ENCODE results near the gene ERN1. TPM values are rescaled to one million over a fixed set of nuclear protein-coding genes. Genes with fewer than 3 reads are reported as not detected.
"Not testable (repeated sequence)": the region's sequence is repeated elsewhere in the genome, so short reads cannot be mapped to it uniquely, and the experiment has no call there.

ERN1 gene
- total RNA-seq (10 to 100 TPM; 23.9 to 34.2 TPM), polyA plus RNA-seq (10 to 100 TPM in 1 of 2 donors, 1 to 10 TPM in 1; 8.3 to 14.8 TPM)
- long read RNA-seq, donor 1, partial matches to known transcripts = 0 of 2 reads
- long read RNA-seq, donor 1, other reads (novel, unspliced or antisense) = 0 of 2 reads
- long read RNA-seq, donor 2, partial matches to known transcripts = 0 of 3 reads
- long read RNA-seq, donor 2, other reads (novel, unspliced or antisense) = 0 of 3 reads
- long read RNA-seq, donor 3, partial matches to known transcripts = 0 of 2 reads
- long read RNA-seq, donor 3, other reads (novel, unspliced or antisense) = 0 of 2 reads
- long read RNA-seq, donor 4, partial matches to known transcripts = 0 of 4 reads
- long read RNA-seq, donor 4, other reads (novel, unspliced or antisense) = 0 of 4 reads
- long read RNA-seq, donor 5, transcript ERN1-208 (1 exons, 2,068 nt) = major isoform, 6 of 6 reads
- long read RNA-seq, donor 5, partial matches to known transcripts = 0 of 6 reads
- long read RNA-seq, donor 5, other reads (novel, unspliced or antisense) = 0 of 6 reads

DNA sequence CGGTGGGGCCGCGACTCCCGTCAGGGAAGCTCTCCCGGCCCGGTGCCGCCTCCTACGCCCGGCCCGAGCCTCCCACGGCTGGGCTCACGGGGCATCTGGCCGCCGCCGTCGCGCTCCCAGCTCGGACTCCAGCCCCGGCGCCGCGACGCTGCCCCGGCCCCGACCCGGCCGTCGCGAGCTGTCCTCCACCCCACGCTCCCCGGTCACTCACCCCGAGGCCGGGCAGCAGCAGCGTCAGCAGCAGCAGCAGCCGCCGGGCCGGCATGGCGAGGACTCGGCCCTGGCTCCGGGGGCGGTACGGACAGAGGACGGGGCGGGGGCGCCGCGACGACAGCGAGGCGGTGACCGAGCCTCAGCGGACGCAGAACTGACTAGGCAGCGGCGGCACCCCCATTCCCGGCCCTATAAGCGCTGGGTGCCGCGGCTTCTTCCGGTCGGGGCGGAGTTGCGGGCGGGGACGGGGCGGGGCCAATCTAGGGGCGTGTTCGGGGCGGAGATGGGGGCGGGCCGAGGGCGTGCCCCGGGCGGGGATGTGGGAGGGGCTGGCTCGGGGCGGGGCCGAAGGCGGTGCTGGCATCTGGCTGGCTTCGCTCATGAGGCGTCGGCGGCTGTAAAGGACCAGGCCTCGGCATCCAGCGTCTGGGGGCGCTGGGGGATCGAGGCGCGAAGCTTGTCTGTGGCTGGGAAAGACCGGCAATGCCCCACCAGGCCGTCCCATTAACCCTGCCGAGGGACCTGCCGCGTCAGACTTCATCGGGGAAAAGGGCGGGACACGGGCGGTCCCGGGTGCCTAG is at the start of gene ERN1:
Gene ERN1, minus strand, starts transcription at position 380 of the 794 bp plus-strand sequence. Its CDS starts 115 bp downstream, at position 265.
- H3K9me3 ChIP-seq (ENCODE audit: control insufficient read depth in 4 of 4, insufficient read depth in 3 of 4, low read length in 3 of 4) = no peaks in the 10 kb centered on the region
- peak; percentile 94 for ATAC-seq (ENCODE audit: insufficient read depth, low FRiP score)
- peak within 1 kb of the TSS; percentile 88 to 95 for H3K27ac ChIP-seq (ENCODE audit: low read depth in 1 of 2, low read length in 1 of 2)
- H3K4me3 ChIP-seq = peak within 1 kb of the TSS; percentile 77
- H3K27me3 ChIP-seq (ENCODE audit: control insufficient read depth in 3 of 3, insufficient read depth in 3 of 3, low read length in 2 of 3) = no peaks in the 10 kb centered on the region
- H3K36me3 ChIP-seq (ENCODE audit: control insufficient read depth in 4 of 4, insufficient read depth in 4 of 4, low read length in 4 of 4) = no peaks in the 10 kb centered on the region
- peak; percentile 96 to 98 (median 97) for DNase-seq
- TF ChIP-seq, protein P1, sequence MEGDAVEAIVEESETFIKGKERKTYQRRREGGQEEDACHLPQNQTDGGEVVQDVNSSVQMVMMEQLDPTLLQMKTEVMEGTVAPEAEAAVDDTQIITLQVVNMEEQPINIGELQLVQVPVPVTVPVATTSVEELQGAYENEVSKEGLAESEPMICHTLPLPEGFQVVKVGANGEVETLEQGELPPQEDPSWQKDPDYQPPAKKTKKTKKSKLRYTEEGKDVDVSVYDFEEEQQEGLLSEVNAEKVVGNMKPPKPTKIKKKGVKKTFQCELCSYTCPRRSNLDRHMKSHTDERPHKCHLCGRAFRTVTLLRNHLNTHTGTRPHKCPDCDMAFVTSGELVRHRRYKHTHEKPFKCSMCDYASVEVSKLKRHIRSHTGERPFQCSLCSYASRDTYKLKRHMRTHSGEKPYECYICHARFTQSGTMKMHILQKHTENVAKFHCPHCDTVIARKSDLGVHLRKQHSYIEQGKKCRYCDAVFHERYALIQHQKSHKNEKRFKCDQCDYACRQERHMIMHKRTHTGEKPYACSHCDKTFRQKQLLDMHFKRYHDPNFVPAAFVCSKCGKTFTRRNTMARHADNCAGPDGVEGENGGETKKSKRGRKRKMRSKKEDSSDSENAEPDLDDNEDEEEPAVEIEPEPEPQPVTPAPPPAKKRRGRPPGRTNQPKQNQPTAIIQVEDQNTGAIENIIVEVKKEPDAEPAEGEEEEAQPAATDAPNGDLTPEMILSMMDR (IDR thresholded peaks at IDR 0.05; ENCODE audit: control extremely low read depth, extremely low read depth) = no peak
- peaks cover 3 to 21% (median 9%) of the 10 kb centered on the region in 5 donors for H3K4me1 ChIP-seq (ENCODE audit: control insufficient read depth in 5 of 5, insufficient read depth in 5 of 5, low read length in 5 of 5)
- WGBS, 2 donors = 0 to 1% methylated on average over 73 to 98 of the region's 98 CpGs
- peak within 1 kb of the TSS; percentile 66 to 73 for H3K9ac ChIP-seq (ENCODE audit: insufficient read depth in 1 of 2, low read length in 2 of 2)

DNA sequence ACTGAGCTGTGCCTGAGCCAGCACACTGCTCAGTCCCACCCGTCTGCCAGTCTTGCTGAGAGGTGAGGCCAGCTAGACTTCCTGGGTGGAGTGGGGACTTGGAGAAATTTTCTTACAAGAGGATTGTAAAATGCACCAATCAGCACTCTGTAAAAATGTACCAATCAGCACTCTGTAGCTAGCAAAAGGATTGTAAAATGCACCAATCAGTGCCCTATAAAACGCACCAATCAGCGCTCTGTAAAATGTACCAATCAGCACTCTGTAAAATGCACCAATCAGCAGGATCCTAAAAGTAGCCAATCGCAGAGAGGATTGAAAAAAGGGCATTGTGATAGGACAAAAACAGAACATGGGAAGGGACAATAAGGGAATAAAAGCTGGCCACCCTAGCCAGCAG is 49.1 kb upstream of the ERN1 start:
- WGBS, 2 donors = 46 to 47% methylated on average over 4 of the region's 4 CpGs
- H3K4me1 ChIP-seq (ENCODE audit: control insufficient read depth in 5 of 5, insufficient read depth in 5 of 5, low read length in 5 of 5) = peaks cover 0 to 22% (median 6%) of the 10 kb centered on the region in 5 donors
- DNase-seq = not testable (repeated sequence)

DNA sequence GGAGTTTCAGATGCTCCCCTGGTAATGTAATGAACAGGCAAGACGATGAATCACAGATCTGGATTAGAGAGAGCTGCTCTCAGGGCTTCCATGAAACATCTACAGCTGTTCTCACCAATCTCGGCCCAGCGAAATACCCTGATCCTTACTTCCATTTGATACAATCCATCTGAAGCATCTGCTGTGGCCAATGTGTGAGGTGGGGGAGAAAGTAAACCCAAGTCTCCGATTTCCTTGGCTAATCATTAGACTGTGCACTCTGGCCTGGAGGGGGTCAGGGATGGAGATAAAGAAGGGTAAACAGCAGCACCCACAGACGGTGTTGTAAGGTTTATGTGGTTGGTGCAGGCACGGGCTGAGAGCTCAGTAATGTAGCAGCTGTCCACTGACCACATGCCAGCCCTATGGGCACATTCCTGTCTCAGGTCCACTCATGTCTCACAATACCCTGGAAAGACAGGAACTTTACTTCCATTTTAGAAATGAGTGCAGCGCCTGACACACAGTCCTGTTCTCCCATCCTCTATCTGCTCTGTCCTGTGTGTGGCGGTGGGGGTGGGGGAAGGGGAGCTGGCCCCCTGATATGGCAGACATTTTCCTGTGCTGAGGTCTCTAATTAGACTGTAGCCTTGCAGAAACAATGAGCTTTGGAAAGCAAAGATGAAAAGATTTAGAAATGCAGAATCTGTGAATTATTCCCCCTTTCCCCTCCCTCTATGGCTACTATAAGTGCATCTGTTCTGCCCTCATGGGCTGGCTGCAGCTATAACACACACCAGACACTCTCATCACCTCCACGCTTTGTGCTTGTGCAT is 48.3 kb upstream of the ERN1 start:
- H3K27ac ChIP-seq (ENCODE audit: low read depth in 1 of 2, low read length in 1 of 2) = peak overlapping the region in 1 of 2 donors; percentile 38
- no peaks in the 10 kb centered on the region for H3K9me3 ChIP-seq (ENCODE audit: control insufficient read depth in 4 of 4, insufficient read depth in 3 of 4, low read length in 3 of 4)
- H3K9ac ChIP-seq (ENCODE audit: insufficient read depth in 1 of 2, low read length in 2 of 2) = no peak overlapping the region
- no peak overlapping the region for H3K4me3 ChIP-seq
- H3K27me3 ChIP-seq (ENCODE audit: control insufficient read depth in 3 of 3, insufficient read depth in 3 of 3, low read length in 2 of 3) = no peaks in the 10 kb centered on the region
- 61 to 65% methylated on average over 9 of the region's 9 CpGs for WGBS, 2 donors
- no peak for ATAC-seq (ENCODE audit: insufficient read depth, low FRiP score)
- peaks cover 0 to 23% (median 6%) of the 10 kb centered on the region in 5 donors for H3K4me1 ChIP-seq (ENCODE audit: control insufficient read depth in 5 of 5, insufficient read depth in 5 of 5, low read length in 5 of 5)
- no peak for DNase-seq
- TF ChIP-seq, protein P1 (IDR thresholded peaks at IDR 0.05; ENCODE audit: control extremely low read depth, extremely low read depth) = no peak
- peaks cover 0 to 8% (median 3%) of the 10 kb centered on the region in 4 donors for H3K36me3 ChIP-seq (ENCODE audit: control insufficient read depth in 4 of 4, insufficient read depth in 4 of 4, low read length in 4 of 4)

More for the DNA sequence above, 49.1 kb upstream of the ERN1 start:
- not testable (repeated sequence) for H3K27me3 ChIP-seq (ENCODE audit: control insufficient read depth in 3 of 3, insufficient read depth in 3 of 3, low read length in 2 of 3); H3K27ac ChIP-seq (ENCODE audit: low read depth in 1 of 2, low read length in 1 of 2); H3K36me3 ChIP-seq (ENCODE audit: control insufficient read depth in 4 of 4, insufficient read depth in 4 of 4, low read length in 4 of 4); H3K9me3 ChIP-seq (ENCODE audit: control insufficient read depth in 4 of 4, insufficient read depth in 3 of 4, low read length in 3 of 4); H3K4me3 ChIP-seq; H3K9ac ChIP-seq (ENCODE audit: insufficient read depth in 1 of 2, low read length in 2 of 2); ATAC-seq (ENCODE audit: insufficient read depth, low FRiP score)
